ENCODE data around the gene SERINC2. TPM values are rescaled to one million over a fixed set of nuclear protein-coding genes. Genes with fewer than 3 reads are reported as not detected.

Gene SERINC2
- total and polyA plus RNA-seq, 2 donors, result 1.5 to 15.6 TPM

DNA sequence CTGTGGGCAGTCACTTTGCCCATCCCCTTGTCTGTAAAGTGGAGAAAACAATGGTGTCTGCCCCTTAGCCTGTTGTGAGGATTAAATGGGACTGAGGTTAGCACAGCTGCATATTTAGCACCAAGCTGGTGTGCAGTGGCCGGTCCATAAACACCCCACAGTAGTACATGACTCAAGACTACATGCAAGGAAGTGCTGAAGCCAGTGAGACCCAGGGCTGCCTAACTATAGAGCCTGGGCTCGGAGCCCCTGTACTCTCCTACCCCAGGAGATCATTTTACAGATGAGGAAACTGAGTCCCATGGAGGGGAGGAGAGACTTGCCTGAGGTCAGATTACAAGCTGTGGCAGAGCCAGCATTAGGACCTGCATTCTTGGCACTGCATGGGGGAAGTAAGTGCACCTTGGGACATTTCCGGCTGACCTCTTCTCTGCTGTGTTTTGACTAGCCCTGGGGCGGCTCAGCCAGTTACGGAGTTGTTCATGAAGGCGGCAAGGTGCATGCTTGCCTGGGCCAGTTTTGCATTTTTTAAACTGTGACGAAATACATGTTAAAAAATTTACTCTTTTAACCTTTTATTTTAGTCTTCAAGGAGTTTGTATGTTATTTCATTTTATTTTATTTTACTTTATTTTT is 3.2 kb downstream of the SERINC2 start:
- H3K4me3 ChIP-seq (ENCODE audit: low read length in 2 of 2), result no peak overlapping the region
- H3K4me1 ChIP-seq (ENCODE audit: control insufficient read depth in 2 of 2, insufficient read depth in 2 of 2, low read length in 2 of 2), result peaks cover 2 to 18% of the 10 kb centered on the region in 2 donors
- H3K36me3 ChIP-seq (ENCODE audit: control insufficient read depth in 2 of 2, insufficient read depth in 2 of 2, low read length in 1 of 2), result no peaks in the 10 kb centered on the region
- no peak overlapping the region for H3K27ac ChIP-seq (ENCODE audit: low read depth in 1 of 2, low read length in 1 of 2)
- no peaks in the 10 kb centered on the region for H3K9me3 ChIP-seq (ENCODE audit: control insufficient read depth in 2 of 2, insufficient read depth in 1 of 2, low read length in 1 of 2)
- WGBS, result 94% methylated on average over 7 of the region's 7 CpGs
- DNase-seq (ENCODE audit: low read depth in 6 of 9, low spot score in 9 of 9), result no peak
- peaks cover 37 to 50% of the 10 kb centered on the region in 2 donors for H3K27me3 ChIP-seq (ENCODE audit: control insufficient read depth in 2 of 2, insufficient read depth in 1 of 2, low read length in 1 of 2)

DNA sequence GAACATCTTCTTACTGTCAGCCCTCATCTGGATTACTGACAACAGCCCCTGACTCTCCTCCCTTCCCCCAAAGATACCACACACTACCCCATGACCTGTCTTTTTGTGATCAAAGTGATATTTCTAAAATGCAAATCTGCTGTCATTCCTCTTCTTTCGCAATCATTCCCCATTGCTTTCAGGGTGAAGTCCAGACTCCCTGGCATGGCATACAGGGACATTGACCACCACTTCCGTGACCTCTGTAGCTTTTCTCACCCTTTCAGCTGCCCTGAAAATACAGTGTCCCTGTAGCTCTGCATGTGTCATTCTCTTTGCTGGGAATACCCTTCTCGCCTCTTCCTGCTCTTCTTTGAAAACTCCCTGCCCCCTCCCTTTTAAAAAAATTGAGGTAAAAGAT is 4.1 kb downstream of the SERINC2 start:
- Histone ChIP-seq H3K36me3 (ENCODE audit: control insufficient read depth in 2 of 2, insufficient read depth in 2 of 2, low read length in 1 of 2) (no peaks in the 10 kb centered on the region), H3K27me3 (ENCODE audit: control insufficient read depth in 2 of 2, insufficient read depth in 1 of 2, low read length in 1 of 2) (peaks cover 34 to 40% of the 10 kb centered on the region in 2 donors), H3K9me3 (ENCODE audit: control insufficient read depth in 2 of 2, insufficient read depth in 1 of 2, low read length in 1 of 2) (no peaks in the 10 kb centered on the region), H3K4me3 (ENCODE audit: low read length in 2 of 2) (no peak overlapping the region), H3K27ac (ENCODE audit: low read depth in 1 of 2, low read length in 1 of 2) (no peak overlapping the region), H3K4me1 (ENCODE audit: control insufficient read depth in 2 of 2, insufficient read depth in 2 of 2, low read length in 2 of 2) (peaks cover 2 to 24% of the 10 kb centered on the region in 2 donors)
- WGBS, result 96% methylated on average over 3 of the region's 3 CpGs
- no peak for DNase-seq (ENCODE audit: low read depth in 6 of 9, low spot score in 9 of 9)

DNA sequence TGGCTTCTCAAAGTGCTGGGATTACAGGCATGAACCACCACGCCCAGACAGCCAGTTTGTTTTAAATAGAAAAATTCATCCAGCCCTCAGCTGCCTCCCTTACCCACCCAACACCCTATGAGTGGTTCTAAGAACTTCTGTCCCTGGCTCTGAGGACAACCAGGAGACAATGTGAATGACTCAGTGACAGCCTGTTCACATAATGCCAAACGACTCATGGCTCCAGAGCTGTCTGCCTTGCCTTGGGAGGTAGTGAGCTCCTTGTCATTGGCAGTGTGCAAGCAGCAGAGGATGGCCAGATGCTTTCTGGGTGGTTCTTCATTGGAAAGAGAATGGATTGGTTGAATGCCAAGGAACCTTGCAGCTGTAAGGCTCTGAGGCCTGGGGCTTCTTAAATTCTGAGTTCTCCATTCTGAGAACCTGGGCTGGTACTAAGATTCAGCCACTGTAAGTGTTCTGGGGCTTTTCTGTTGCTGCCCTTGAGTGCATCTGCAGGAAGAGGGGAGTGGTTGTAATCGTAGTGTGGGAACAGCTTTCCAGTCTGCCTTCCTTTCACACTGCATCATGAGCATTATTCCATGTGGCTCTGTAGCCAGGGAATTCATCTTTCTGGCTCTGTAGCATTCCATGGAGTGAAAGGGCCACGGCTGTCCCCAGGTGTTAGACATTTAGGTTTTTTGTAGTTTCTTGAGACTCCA is 5.8 kb downstream of the SERINC2 start:
- Histone ChIP-seq H3K4me3 (ENCODE audit: low read length in 2 of 2) (no peak overlapping the region), H3K27me3 (ENCODE audit: control insufficient read depth in 2 of 2, insufficient read depth in 1 of 2, low read length in 1 of 2) (peaks cover 21 to 24% of the 10 kb centered on the region in 2 donors), H3K4me1 (ENCODE audit: control insufficient read depth in 2 of 2, insufficient read depth in 2 of 2, low read length in 2 of 2) (peaks cover 8 to 31% of the 10 kb centered on the region in 2 donors), H3K9me3 (ENCODE audit: control insufficient read depth in 2 of 2, insufficient read depth in 1 of 2, low read length in 1 of 2) (no peaks in the 10 kb centered on the region), H3K36me3 (ENCODE audit: control insufficient read depth in 2 of 2, insufficient read depth in 2 of 2, low read length in 1 of 2) (no peaks in the 10 kb centered on the region), H3K27ac (ENCODE audit: low read depth in 1 of 2, low read length in 1 of 2) (no peak overlapping the region)
- DNase-seq (ENCODE audit: low read depth in 6 of 9, low spot score in 9 of 9), result no peak
- 89% methylated on average over 4 of the region's 4 CpGs for WGBS

DNA sequence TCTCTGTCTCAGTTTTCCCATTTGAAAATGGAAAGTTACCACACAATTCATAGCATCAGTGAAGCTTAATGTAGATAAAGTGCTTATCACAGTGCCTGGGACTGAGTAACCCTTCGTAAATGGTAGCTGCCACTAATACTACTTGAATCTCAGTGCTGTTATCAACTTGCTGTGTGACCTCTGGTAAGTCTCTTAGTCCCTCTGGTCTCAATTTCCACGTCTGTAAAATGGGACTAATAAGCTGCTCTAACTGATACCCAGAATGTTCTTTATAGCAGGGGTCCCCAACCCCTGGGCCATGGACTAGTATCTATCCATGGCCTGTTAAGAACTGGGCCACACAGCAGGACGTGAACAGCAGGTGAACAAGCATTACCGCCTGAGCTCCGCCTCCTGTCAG is 7.7 kb downstream of the SERINC2 start:
- 95% methylated on average over 5 of the region's 5 CpGs for WGBS
- no peak for DNase-seq (ENCODE audit: low read depth in 6 of 9, low spot score in 9 of 9)
- no peak overlapping the region for H3K4me3 ChIP-seq (ENCODE audit: low read length in 2 of 2)
- peaks cover 3 to 8% of the 10 kb centered on the region in 2 donors for H3K27me3 ChIP-seq (ENCODE audit: control insufficient read depth in 2 of 2, insufficient read depth in 1 of 2, low read length in 1 of 2)
- no peaks in the 10 kb centered on the region for H3K36me3 ChIP-seq (ENCODE audit: control insufficient read depth in 2 of 2, insufficient read depth in 2 of 2, low read length in 1 of 2)
- H3K9me3 ChIP-seq (ENCODE audit: control insufficient read depth in 2 of 2, insufficient read depth in 1 of 2, low read length in 1 of 2), result no peaks in the 10 kb centered on the region
- H3K27ac ChIP-seq (ENCODE audit: low read depth in 1 of 2, low read length in 1 of 2), result no peak overlapping the region
- H3K4me1 ChIP-seq (ENCODE audit: control insufficient read depth in 2 of 2, insufficient read depth in 2 of 2, low read length in 2 of 2), result peaks cover 11 to 45% of the 10 kb centered on the region in 2 donors

DNA sequence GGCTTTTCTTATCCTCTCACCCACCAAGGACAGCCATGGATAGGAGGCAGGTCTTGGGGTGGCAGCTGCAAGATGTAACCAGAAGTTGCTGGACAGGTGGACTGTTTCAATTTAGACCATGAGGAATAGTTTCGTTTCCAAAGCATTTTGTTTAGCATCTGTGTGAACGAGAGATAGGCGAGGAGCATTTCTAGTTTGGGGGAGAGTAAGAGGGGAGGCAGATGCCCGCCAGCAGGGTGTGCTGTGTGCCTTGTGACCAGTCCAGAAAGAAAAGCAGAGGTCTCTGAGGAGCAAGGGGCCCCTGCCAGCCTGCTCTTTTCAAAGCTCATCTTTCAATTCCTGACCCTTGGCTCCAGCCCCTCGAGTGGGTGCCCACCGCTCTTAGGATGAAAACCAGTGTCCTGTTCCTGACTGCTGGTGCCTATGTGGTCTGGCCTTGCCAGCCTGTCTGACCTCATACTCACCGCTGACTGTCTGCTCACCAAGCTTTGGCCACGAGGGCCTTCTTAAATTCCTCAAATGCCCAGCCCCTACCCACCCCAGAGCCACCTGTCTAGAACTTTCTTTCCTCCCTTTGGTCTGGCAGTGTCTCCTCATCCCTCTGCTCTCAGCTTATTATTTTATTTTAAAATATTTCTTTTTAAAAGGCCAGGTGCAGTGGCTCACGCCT is 8.5 kb downstream of the SERINC2 start:
- WGBS, result 74% methylated on average over 9 of the region's 9 CpGs
- no peak overlapping the region for H3K4me3 ChIP-seq (ENCODE audit: low read length in 2 of 2)
- DNase-seq (ENCODE audit: low read depth in 6 of 9, low spot score in 9 of 9), result peak in 4 of 9 donors; percentile 26 to 61 (median 38)
- H3K36me3 ChIP-seq (ENCODE audit: control insufficient read depth in 2 of 2, insufficient read depth in 2 of 2, low read length in 1 of 2), result no peaks in the 10 kb centered on the region
- no peak overlapping the region for H3K27ac ChIP-seq (ENCODE audit: low read depth in 1 of 2, low read length in 1 of 2)
- no peaks in the 10 kb centered on the region for H3K9me3 ChIP-seq (ENCODE audit: control insufficient read depth in 2 of 2, insufficient read depth in 1 of 2, low read length in 1 of 2)
- H3K4me1 ChIP-seq (ENCODE audit: control insufficient read depth in 2 of 2, insufficient read depth in 2 of 2, low read length in 2 of 2), result peaks cover 11 to 51% of the 10 kb centered on the region in 2 donors
- peaks cover 0 to 3% of the 10 kb centered on the region in 2 donors for H3K27me3 ChIP-seq (ENCODE audit: control insufficient read depth in 2 of 2, insufficient read depth in 1 of 2, low read length in 1 of 2)

DNA sequence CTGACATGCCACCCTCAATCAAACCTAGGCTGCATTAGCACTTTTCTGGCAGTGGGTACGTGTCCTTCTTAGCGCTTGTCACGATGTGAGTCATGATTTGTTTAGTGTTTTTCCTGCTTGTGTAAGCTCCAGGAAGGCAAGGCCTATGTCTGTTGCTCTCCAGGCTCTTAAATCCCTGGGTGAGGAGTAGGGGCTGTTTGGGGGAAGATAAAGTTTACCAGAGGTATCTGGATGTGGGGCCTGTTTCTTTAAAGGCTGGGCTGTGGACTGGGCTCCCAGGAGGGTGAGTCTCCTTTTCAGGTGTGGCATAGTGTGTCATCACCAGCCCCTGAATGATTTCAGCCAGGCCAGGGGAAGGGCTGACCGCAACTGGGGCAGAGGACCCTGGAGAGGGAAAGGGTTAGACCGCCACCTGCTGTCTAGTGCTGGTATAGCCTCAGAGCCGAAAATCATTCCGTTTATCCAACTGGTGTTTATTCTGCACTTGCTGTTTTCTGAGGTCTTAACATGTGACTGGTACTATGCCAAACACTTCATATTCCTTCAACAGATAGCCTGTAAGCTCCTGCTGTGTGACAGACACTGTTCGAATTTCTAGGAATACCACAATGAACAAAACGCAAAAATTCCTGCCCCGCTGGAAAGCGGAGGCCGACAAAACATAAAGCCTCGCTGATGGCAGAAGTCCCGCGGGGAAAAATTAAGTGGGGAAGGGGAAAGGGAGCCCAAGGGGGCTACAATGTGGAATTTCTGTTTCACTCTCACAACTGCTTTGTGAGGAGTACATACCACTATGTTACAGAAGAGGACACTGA is 9.7 kb downstream of the SERINC2 start:
- no peaks in the 10 kb centered on the region for H3K36me3 ChIP-seq (ENCODE audit: control insufficient read depth in 2 of 2, insufficient read depth in 2 of 2, low read length in 1 of 2)
- peak; percentile 36 to 83 (median 67) for DNase-seq (ENCODE audit: low read depth in 6 of 9, low spot score in 9 of 9)
- WGBS, result 54% methylated on average over 15 of the region's 15 CpGs

DNA sequence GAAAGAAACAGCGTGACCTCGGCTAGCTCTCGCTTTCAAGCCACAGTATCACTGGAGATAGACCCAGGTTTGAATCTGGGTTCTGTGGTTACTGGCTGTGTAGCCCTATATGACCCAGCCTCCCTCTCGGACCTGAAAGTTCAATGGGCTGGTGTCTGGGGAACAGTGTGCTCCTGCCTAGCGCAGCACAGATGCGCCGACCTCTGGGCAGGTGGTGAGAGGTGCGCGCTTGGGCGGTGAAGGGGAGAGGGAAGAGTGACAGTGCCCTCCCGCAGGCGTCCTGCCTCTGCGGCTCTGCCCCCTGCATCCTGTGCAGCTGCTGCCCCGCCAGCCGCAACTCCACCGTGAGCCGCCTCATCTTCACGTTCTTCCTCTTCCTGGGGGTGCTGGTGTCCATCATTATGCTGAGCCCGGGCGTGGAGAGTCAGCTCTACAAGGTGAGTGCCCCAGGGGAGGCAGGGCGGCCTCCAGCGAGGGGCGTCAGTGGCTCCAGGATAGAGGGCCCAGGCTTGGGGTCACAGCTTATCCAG is 10.5 kb downstream of the SERINC2 start:
- H3K27ac ChIP-seq (ENCODE audit: low read depth in 1 of 2, low read length in 1 of 2), result peak overlapping the region in 1 of 2 donors; percentile 57
- peak in 7 of 9 donors; percentile 16 to 75 (median 52) for DNase-seq (ENCODE audit: low read depth in 6 of 9, low spot score in 9 of 9)
- H3K36me3 ChIP-seq (ENCODE audit: control insufficient read depth in 2 of 2, insufficient read depth in 2 of 2, low read length in 1 of 2), result no peaks in the 10 kb centered on the region
- peaks cover 11 to 55% of the 10 kb centered on the region in 2 donors for H3K4me1 ChIP-seq (ENCODE audit: control insufficient read depth in 2 of 2, insufficient read depth in 2 of 2, low read length in 2 of 2)
- 25% methylated on average over 23 of the region's 23 CpGs for WGBS
- peaks cover 0 to 3% of the 10 kb centered on the region in 2 donors for H3K27me3 ChIP-seq (ENCODE audit: control insufficient read depth in 2 of 2, insufficient read depth in 1 of 2, low read length in 1 of 2)
- H3K4me3 ChIP-seq (ENCODE audit: low read length in 2 of 2), result peak overlapping the region; percentile 24 to 36
- H3K9me3 ChIP-seq (ENCODE audit: control insufficient read depth in 2 of 2, insufficient read depth in 1 of 2, low read length in 1 of 2), result no peaks in the 10 kb centered on the region

More for the DNA sequence above, 9.7 kb downstream of the SERINC2 start:
- H3K27ac ChIP-seq (ENCODE audit: low read depth in 1 of 2, low read length in 1 of 2), result peak overlapping the region in 1 of 2 donors; percentile 57
- H3K4me1 ChIP-seq (ENCODE audit: control insufficient read depth in 2 of 2, insufficient read depth in 2 of 2, low read length in 2 of 2), result peaks cover 11 to 55% of the 10 kb centered on the region in 2 donors
- no peaks in the 10 kb centered on the region for H3K9me3 ChIP-seq (ENCODE audit: control insufficient read depth in 2 of 2, insufficient read depth in 1 of 2, low read length in 1 of 2)
- H3K27me3 ChIP-seq (ENCODE audit: control insufficient read depth in 2 of 2, insufficient read depth in 1 of 2, low read length in 1 of 2), result peaks cover 0 to 3% of the 10 kb centered on the region in 2 donors
- peak overlapping the region in 1 of 2 donors; percentile 36 for H3K4me3 ChIP-seq (ENCODE audit: low read length in 2 of 2)

DNA sequence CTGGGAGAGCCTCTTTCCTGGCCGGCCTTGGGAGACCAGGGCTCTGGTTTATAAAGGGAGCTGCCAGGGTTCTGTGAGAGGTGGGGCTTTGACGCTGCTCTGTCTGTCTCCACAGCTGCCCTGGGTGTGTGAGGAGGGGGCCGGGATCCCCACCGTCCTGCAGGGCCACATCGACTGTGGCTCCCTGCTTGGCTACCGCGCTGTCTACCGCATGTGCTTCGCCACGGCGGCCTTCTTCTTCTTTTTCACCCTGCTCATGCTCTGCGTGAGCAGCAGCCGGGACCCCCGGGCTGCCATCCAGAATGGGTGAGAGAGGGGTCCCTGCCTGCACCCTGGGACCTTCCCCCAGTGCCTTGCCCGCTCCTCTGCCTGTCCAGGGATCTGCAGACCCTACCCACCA is 11.6 kb downstream of the SERINC2 start:
- no peak for DNase-seq (ENCODE audit: low read depth in 6 of 9, low spot score in 9 of 9)
- H3K27me3 ChIP-seq (ENCODE audit: control insufficient read depth in 2 of 2, insufficient read depth in 1 of 2, low read length in 1 of 2), result peaks cover 0 to 3% of the 10 kb centered on the region in 2 donors
- 94% methylated on average over 15 of the region's 15 CpGs for WGBS
- H3K9me3 ChIP-seq (ENCODE audit: control insufficient read depth in 2 of 2, insufficient read depth in 1 of 2, low read length in 1 of 2), result no peaks in the 10 kb centered on the region
- peak overlapping the region in 1 of 2 donors; percentile 36 for H3K4me3 ChIP-seq (ENCODE audit: low read length in 2 of 2)
- peaks cover 11 to 55% of the 10 kb centered on the region in 2 donors for H3K4me1 ChIP-seq (ENCODE audit: control insufficient read depth in 2 of 2, insufficient read depth in 2 of 2, low read length in 2 of 2)
- no peak overlapping the region for H3K27ac ChIP-seq (ENCODE audit: low read depth in 1 of 2, low read length in 1 of 2)
- no peaks in the 10 kb centered on the region for H3K36me3 ChIP-seq (ENCODE audit: control insufficient read depth in 2 of 2, insufficient read depth in 2 of 2, low read length in 1 of 2)

Measured in thymus (tissue), 11 donors.